Right lobe of liver (tissue), 4 donors: ENCODE results near the gene SHLD1.

Experiments
- CTCF ChIP-seq, 4 donors: fragments of 200-600 bp in 3 of 4; fragments of 450-650 bp in 1 of 4; IDR thresholded peaks; one replicate each; pipeline versions ENCODE4 v1.5.1 to v1.8.0; 2016 to 2022; ENCODE audit warnings: antibody characterized with exemption in 4 of 4, mild to moderate bottlenecking in 2 of 4
- POLR2A ChIP-seq: fragments of 450-650 bp; IDR thresholded peaks from one replicate; pipeline ENCODE4 v1.6.1; 2017; ENCODE audit warnings: antibody characterized with exemption, mild to moderate bottlenecking
- donor health status: DM: no; HTN: no; CAD: no.
- donor health status: DM: no; HTN: no; CAD: no.
- donor health status: DM: no; HTN: yes; CAD: no.

- no peak for TF ChIP-seq CTCF (IDR thresholded peaks at IDR 0.05)
- no peak for TF ChIP-seq POLR2A
Measured at GRCh38 chr20:5827098-5827853, 77.1 kb downstream of the SHLD1 start.
